DMS 273 treated with DMSO at 0.1 percent for 48 hours (cell line): ENCODE measurements around the gene CHRNA10.

Source experiments
- DNase-seq: peaks from one replicate; lab custom pipeline; 2025; lab: John Stamatoyannopoulos, UW

Gene CHRNA10, protein sequence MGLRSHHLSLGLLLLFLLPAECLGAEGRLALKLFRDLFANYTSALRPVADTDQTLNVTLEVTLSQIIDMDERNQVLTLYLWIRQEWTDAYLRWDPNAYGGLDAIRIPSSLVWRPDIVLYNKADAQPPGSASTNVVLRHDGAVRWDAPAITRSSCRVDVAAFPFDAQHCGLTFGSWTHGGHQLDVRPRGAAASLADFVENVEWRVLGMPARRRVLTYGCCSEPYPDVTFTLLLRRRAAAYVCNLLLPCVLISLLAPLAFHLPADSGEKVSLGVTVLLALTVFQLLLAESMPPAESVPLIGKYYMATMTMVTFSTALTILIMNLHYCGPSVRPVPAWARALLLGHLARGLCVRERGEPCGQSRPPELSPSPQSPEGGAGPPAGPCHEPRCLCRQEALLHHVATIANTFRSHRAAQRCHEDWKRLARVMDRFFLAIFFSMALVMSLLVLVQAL

DNA sequence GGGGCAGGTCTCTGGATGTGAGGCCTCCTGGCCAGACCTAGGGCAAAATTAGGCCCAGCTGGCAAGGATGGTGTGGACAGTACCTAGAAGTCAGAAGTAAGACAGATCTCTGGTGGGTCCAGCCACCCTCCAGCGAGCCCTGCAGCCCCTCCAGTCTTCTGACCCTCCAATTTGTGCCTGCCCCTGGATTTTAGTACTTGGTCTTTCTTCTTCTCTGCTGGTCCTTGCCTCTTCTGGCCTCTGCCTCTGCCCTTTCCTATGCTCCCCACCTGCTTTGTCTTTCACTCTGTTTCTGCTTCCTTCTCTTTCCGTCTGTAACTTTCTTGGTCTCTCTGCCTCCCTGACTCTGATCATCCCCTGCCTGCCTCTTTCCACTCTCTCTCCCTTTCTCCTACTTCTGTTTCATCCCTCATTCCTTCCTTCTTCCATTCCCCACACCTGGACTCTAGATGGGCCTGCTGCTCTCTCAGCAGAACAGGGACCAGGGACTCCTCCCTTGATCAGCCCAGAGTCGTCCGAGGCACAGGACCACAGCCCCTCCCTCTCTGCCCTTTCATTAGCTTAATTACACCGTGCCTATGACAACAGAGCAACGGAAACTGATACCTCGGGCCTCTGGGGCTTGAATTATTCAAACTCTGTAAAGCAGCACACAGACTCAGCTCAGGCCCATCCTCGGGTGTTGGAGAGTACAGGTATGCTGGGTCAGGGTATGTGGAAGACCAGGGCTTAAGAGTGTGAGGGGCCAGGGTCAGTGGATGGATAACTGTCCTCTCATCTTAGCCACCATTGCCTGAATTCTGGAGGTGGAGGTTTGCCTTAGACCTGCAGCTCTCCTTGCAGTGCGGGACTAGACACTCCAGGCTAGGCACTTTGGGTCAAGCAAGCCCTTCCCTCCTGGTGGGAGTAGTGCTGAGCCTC, at the start of gene CHRNA10:
CHRNA10 (minus strand) TSS at position 51 of the 921 bp plus-strand sequence. CDS start 72 bp downstream, outside the sequence.
- DNase-seq = no peak

DNA sequence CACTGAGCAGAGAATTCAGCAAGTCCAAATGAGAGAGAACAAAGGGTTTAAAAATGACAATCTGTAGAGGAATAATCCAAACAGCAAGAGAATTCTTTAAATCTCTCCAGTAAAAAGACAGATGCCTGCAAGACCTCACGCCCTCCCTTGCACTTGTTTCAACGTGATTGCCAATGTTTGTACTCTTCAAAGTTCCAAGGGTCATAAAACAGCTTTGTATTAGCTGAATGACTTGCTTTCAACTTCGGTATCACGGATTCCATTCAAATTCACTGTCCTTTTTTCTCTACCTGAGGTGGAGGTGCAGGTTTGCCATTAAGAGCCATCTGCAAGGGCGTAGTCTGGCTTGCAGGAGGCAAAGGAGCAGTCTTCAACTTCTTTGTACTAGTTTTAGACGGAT, 41.1 kb upstream of the CHRNA10 start:
- no peak for DNase-seq

- no peak for DNase-seq
These were observed 39.5 kb upstream of the CHRNA10 start for GRCh38 chr11:3710485-3711259.

- DNase-seq = no peak
These were observed 38.8 kb upstream of the CHRNA10 start for GRCh38 chr11:3709977-3710376.

DNA sequence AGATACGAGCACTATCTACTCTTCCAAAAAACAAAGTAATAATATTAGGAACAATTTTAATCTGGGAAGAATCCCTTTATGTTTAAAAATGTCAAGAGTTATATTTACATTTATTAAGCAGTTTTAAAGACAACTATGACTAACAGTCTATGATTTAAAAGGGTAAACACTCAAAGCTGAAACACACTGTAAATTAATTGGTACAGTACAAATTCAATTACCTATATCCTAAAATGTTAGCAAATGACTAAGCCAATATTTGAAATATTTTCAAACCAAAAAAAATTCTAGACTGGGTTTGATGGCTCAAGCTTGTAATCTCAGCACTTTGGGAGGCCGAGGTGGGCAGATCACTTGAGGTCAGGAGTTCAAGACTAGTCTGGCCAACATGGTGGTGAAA, 36.0 kb upstream of the CHRNA10 start:
- DNase-seq = no peak

GRCh38 chr11:3703383-3703782, 32.2 kb upstream of the CHRNA10 start:
- no peak for DNase-seq

DNA sequence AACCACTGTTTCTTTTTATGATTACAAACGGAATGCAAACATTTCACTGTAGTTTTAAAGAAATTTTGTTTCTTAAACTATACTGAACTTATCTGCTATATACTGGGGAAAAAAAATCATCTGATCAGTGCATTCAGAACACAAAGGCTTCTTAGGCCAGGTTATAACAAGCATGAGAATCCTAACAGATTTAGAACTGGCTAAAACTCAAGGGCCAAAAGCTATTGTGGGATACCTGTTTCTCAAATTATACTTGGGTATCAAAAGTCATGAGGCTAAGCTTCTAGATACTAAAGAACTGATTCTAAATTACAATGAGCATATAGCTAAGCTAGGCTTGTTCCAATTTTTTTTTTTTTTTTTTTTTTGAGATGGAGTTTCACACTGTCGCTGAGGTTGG, 29.7 kb upstream of the CHRNA10 start:
- DNase-seq = no peak

- DNase-seq = no peak
These were observed 29.2 kb upstream of the CHRNA10 start for GRCh38 chr11:3700410-3700809.

- DNase-seq = no peak
These were observed 15.6 kb upstream of the CHRNA10 start for GRCh38 chr11:3686751-3687150.

DNA sequence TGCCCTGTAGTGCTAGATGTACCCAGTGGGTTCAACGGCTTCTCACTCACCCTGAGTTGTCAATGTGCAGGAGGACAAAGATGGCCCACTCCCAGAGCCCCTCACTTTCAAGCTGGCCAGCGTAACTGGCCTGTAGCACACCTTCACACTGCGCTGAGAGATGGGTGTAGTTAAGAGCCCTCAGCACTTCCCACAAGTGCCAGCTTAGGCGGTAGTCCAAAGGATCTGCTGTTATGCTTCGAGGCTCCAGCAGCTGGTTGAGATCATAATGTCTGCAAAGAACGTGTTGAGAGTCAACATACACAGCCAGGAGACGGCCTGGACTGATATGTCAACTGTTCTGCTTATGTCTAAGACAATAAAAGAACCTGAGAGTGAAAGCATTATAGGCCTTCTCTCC, 14.7 kb upstream of the CHRNA10 start:
- DNase-seq = no peak

DNA sequence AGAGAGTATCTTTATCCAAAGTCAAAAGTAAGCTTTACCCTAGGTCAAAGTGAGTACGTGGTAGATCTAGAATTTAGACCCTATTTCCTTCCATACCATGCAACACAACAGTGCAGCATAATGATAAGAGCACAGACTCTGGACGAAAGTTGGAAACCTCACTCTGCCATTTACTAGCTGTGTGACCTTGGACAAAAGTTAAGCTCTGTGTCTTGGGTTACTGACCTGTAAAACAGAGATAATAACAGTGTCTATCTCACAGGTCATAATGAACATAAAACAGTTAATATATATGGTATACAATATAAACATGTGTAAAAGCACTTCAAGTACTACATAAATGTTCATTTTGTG, 13.6 kb upstream of the CHRNA10 start:
- no peak for DNase-seq

- no peak for DNase-seq
These were observed 13.1 kb upstream of the CHRNA10 start for GRCh38 chr11:3684129-3684818.

DNA sequence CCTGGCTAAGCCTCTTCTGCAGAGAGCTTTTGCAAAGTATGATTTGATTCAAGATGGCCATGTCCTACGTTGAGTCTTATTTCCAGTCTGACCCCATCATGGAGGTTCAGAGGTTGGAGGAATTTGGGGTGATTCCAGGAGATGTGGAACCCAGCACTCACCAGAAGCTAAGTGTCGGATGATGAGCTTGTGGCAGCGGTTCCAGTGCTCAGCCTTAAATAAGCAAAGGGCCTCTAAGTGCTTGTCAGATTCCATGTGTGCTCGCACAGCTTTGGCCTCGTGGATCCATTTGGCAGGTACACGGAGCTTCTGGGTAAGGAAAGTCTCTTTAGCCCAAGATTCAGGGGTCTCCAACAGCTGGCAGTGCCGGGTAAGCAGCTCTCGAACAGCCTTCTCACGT, 11.9 kb upstream of the CHRNA10 start:
- DNase-seq = no peak

DNA sequence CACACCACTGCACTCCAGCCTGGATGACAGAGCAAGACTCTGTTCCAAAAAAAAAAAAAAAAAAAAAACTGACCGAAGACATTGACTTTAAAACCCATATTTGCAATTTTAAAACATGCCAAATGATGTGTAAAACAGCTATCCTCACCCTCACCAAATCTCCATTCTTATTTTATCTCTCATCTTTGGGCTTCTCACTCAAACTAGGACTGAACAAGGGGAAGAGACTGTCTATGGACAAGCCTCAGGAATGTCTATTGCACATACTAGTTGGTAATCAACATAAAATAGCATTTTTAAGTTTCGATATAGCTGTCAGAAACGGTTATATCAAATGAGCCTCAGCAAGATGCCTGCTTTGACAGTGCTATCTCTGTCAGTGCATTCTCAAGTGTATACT, 7.9 kb upstream of the CHRNA10 start:
- no peak for DNase-seq

- no peak for DNase-seq
These were observed 4.8 kb upstream of the CHRNA10 start for GRCh38 chr11:3675971-3676370.

- DNase-seq = no peak
These were observed 3.0 kb upstream of the CHRNA10 start for GRCh38 chr11:3674189-3674588.

GRCh38 chr11:3669742-3670183, 1.4 kb downstream of the CHRNA10 start:
- DNase-seq = no peak

- DNase-seq = no peak
These were observed 2.1 kb downstream of the CHRNA10 start for GRCh38 chr11:3669128-3669527.

DNA sequence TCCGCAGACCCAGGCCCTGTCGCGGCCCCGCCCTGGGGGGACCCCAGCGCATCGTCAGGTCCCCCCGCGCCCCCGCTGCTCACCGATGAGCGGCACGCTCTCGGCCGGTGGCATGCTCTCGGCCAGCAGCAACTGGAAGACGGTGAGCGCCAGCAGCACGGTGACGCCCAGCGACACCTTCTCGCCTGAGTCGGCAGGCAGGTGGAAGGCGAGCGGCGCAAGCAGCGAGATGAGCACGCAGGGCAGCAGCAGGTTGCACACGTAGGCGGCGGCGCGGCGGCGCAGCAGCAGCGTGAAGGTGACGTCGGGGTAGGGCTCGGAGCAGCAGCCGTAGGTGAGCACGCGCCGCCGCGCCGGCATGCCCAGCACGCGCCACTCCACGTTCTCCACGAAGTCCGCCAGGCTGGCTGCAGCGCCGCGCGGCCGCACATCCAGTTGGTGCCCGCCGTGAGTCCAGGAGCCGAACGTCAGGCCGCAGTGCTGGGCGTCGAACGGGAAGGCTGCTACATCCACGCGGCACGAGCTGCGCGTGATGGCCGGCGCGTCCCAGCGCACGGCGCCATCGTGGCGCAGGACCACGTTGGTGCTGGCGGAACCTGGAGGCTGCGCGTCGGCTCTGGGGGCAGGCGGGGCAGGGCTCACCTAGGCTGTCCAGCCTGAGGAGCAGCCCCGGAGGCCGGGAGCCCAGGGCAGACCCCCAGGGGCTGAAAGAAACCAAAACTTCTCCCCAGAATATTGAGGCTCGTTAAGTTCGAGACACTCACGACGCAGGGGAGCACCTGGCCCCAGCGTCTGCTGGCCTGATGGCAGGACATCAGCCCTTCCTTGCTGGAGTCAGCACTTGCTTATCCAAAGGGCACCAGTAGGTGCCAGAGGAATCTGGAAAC, 3.8 kb downstream of the CHRNA10 start:
- DNase-seq = no peak

- no peak for DNase-seq
These were observed 5.1 kb downstream of the CHRNA10 start for GRCh38 chr11:3666023-3666530.
